K562 (cell line): ENCODE data around the gene LRRC37B. TPM values are rescaled to one million over a fixed set of nuclear protein-coding genes. Genes with fewer than 3 reads are reported as not detected.
"Not testable (repeated sequence)": the region's sequence is repeated elsewhere in the genome, so short reads cannot be mapped to it uniquely, and the experiment has no call there.

Experiments
- ATAC-seq: fragments of 200-7000 bp; cut with Tn5 transposase; 3 replicates; pipeline ENCODE4 v1.9.1; 2020; ENCODE audit warnings: moderate library complexity
- BruUV-seq: library from RNA; stranded (reverse); fragments of 400-500 nt; replicated peaks from 2 replicates; lab custom pipeline; 2021; lab: Mats Ljungman, UMichigan
- CTCF ChIA-PET: fragments of 300-600 bp; formaldehyde crosslinking; extraction: SDS; loops from one replicate; lab custom pipeline; 2021; ENCODE audit warnings: low intra/inter-chr PET ratio; lab: Yijun Ruan, JAX
- POLR2A ChIA-PET: fragments of 300-600, 350-650 bp; sonication (Branson Sonifier 250); formaldehyde crosslinking; extraction: SDS; loops from one replicate; lab custom pipeline; 2021; ENCODE audit warnings: antibody characterized with exemption, inconsistent platforms; lab: Yijun Ruan, JAX
- DNase-seq, 4 experiments: peaks; one replicate each; pipeline versions ENCODE4 v3.0.0 to v3.0.0-alpha.2; 2011 to 2018; ENCODE audit warnings: low spot score in 3 of 4, mixed read lengths in 3 of 4; ENCODE audit errors: extremely low read depth in 1 of 4
- FAIRE-seq: peaks from 2 replicates; lab custom pipeline; 2011; peaks lifted over from hg19 to GRCh38; lab: Jason Lieb, UNC
- H2AFZ ChIP-seq: 2 replicates; pipeline ENCODE4 v1.6.0; 2011; ENCODE audit warnings: low read depth, low read length, control low read depth, inconsistent platforms
- H3K27ac ChIP-seq: fragments of 200-600 bp; 3 replicates; pipeline ENCODE4 v1.8.0; 2011; ENCODE audit warnings: low read depth, mild to moderate bottlenecking, control low read depth, inconsistent platforms, low read length, moderate library complexity, mixed read lengths; ENCODE audit errors: extremely low read depth
- H3K27me3 ChIP-seq, 2 experiments: fragments of 300-600 bp in 1 of 2; 2 replicates in 1 of 2; 3 replicates in 1 of 2; pipeline versions ENCODE4 v1.6.0 to v1.8.0; 2011; ENCODE audit warnings: inconsistent platforms in 2 of 2, low read length in 2 of 2, mild to moderate bottlenecking in 1 of 2, mixed read lengths in 1 of 2, moderate library complexity in 1 of 2; ENCODE audit not compliant: control insufficient read depth in 2 of 2, insufficient read depth in 2 of 2
- H3K36me3 ChIP-seq: fragments of 300-600 bp; 3 replicates; pipeline ENCODE4 v1.8.0; 2011; ENCODE audit warnings: mild to moderate bottlenecking, low read length, inconsistent platforms; ENCODE audit not compliant: control insufficient read depth, insufficient read depth
- H3K4me1 ChIP-seq, 2 experiments: fragments of 200-600 bp in 1 of 2; replicated peaks in 1 of 2; 2 replicates in 1 of 2; 3 replicates in 1 of 2; pipeline versions ENCODE4 v1.5.1 to v1.8.0; 2011; ENCODE audit warnings: inconsistent platforms in 2 of 2, low read length in 2 of 2, mild to moderate bottlenecking in 1 of 2, mixed read lengths in 1 of 2, moderate library complexity in 1 of 2; ENCODE audit not compliant: control insufficient read depth in 2 of 2, insufficient read depth in 2 of 2
- H3K4me2 ChIP-seq: 2 replicates; pipeline ENCODE4 v1.6.1; 2011; ENCODE audit warnings: low read length, control low read depth, inconsistent platforms, mixed read lengths; ENCODE audit not compliant: insufficient read depth
- H3K4me3 ChIP-seq: fragments of 200-600 bp; sonication (generic), shearing (Covaris generic); 2 replicates; pipeline ENCODE4 v1.5.1; 2016; ENCODE audit warnings: control low read depth, inconsistent platforms
- H3K79me2 ChIP-seq: fragments of 200-600 bp; 3 replicates; pipeline ENCODE4 v1.8.0; 2011; ENCODE audit warnings: low read length, inconsistent platforms; ENCODE audit not compliant: control insufficient read depth, insufficient read depth
- H3K9ac ChIP-seq, 2 experiments: 2 replicates each; pipeline versions ENCODE4 v1.6.0 to v1.6.1; 2011; ENCODE audit warnings: low read depth in 2 of 2, low read length in 2 of 2, control low read depth in 1 of 2, inconsistent platforms in 1 of 2, mild to moderate bottlenecking in 1 of 2, mixed read lengths in 1 of 2; ENCODE audit not compliant: insufficient read depth in 1 of 2
- H3K9me1 ChIP-seq: one replicate; pipeline ENCODE4 v1.6.0; 2011; ENCODE audit warnings: inconsistent platforms, mild to moderate bottlenecking, low read length, moderate library complexity; ENCODE audit not compliant: control insufficient read depth, insufficient read depth
- H3K9me3 ChIP-seq: replicated peaks from 2 replicates; pipeline ENCODE4 v1.5.1; 2011; ENCODE audit warnings: low read depth, low read length, inconsistent platforms; ENCODE audit not compliant: control insufficient read depth, insufficient read depth
- H4K20me1 ChIP-seq: replicated peaks from 2 replicates; pipeline ENCODE4 v1.6.1; 2011; ENCODE audit warnings: low read length, inconsistent platforms, mixed read lengths; ENCODE audit not compliant: control insufficient read depth, insufficient read depth
- ATF7 ChIP-seq: fragments of 450-650 bp; IDR thresholded peaks from 2 replicates; pipeline ENCODE4 v1.7.1; 2014; ENCODE audit warnings: mild to moderate bottlenecking, moderate library complexity
- BHLHE40 ChIP-seq: IDR thresholded peaks from 2 replicates; pipeline ENCODE4 v1.6.1; 2011; ENCODE audit warnings: low read length, improper control_type of control experiment
- DPF2 ChIP-seq: fragments of 450-650 bp; IDR thresholded peaks from 2 replicates; pipeline ENCODE4 v1.6.1; 2016
- HDAC2 ChIP-seq: fragments of 450-650 bp; IDR thresholded peaks from 2 replicates; pipeline ENCODE4 v1.6.1; 2016; ENCODE audit warnings: mild to moderate bottlenecking
- MTA2 ChIP-seq: fragments of 450-650 bp; IDR thresholded peaks from 2 replicates; pipeline ENCODE4 v1.6.1; 2016; ENCODE audit warnings: low read depth
- TEAD4 ChIP-seq, 2 experiments: sonication (generic) in 1 of 2; formaldehyde crosslinking in 1 of 2; IDR thresholded peaks; 2 replicates each; pipeline versions ENCODE4 v1.6.1 to v1.8.0; 2012 to 2022; ENCODE audit warnings: borderline replicate concordance in 1 of 2, inconsistent platforms in 1 of 2, low read length in 1 of 2, mild to moderate bottlenecking in 1 of 2, missing genetic modification reagents in 1 of 2
- WGBS: fragments of 100-300 bp; shearing (Covaris generic); methylation state at CpG from one replicate; pipeline ENCODE4 v1.1.6; 2016; ENCODE audit warnings: low coverage, mixed read lengths; ENCODE audit not compliant: insufficient coverage; ENCODE audit errors: missing lambda C conversion rate; 5-methylcytosine and 5-hydroxymethylcytosine counted together
- in situ Hi-C: fragments of 300-500 bp; cut with MboI; formaldehyde crosslinking; loops from 4 replicates; pipeline ENCODE4 v1.15.0; 2018; ENCODE audit warnings: inconsistent platforms, mixed read lengths
- intact Hi-C: fragments of 100-400 bp; cut with micrococcal nuclease; formaldehyde crosslinking; loops from 2 replicates; pipeline ENCODE4 v1.14.2; 2022
- polyA plus RNA-seq, 8 experiments: library from polyadenylated mRNA; depleted of rRNA in 4 of 8; stranded (reverse) in 5 of 8; unstranded in 3 of 8; fragments of >200 nt; fragmentation: Nextera tagmentation in 2 of 8; fragmentation: Illumina TruSeq in 1 of 8; extraction: Ambion mirVana in 2 of 8; extraction: Trizol in 1 of 8; gene quantifications; 2 replicates each; pipeline versions ENCODE4 v1.2.1 to v1.2.3, GENCODE V29; 2011 to 2014; ENCODE audit warnings: inconsistent platforms in 1 of 8, missing spikeins in 1 of 8
- total RNA-seq, 7 experiments: library from RNA; depleted of rRNA in 6 of 7; stranded (reverse); fragments of >200 nt in 6 of 7; fragmentation: Illumina TruSeq in 2 of 7; extraction: Trizol in 2 of 7; gene quantifications; 2 replicates each; pipeline versions ENCODE4 v1.2.1 to v1.2.3, GENCODE V29; 2011 to 2021; ENCODE audit warnings: low replicate concordance in 1 of 7

LRRC37B gene
- total and polyA plus RNA-seq, 9 of the 15 experiments (the other 6 are each of a cell fraction or from before 2014, with no cell fraction given), result 2.7 to 19.8 (median 12.4) TPM

- TF ChIP-seq TEAD4 (IDR thresholded peaks at IDR 0.05; ENCODE audit: low read length) (peak; percentile 35; the same call in 1 of the 2 replicates), BHLHE40 (peak; percentile 51), HDAC2 (peak; percentile 31; the same call in 1 of the 2 replicates), MTA2 (peak; percentile 70), ATF7 (peak; percentile 20; the same call in 1 of the 2 replicates), DPF2 (peak; percentile 79)
- not testable (repeated sequence) for TF ChIP-seq TEAD4 (CRISPR knock-in tag; IDR thresholded peaks at IDR 0.05; ENCODE audit: borderline replicate concordance)
Observed at GRCh38 chr17:32069067-32069466, 61.9 kb downstream of the LRRC37B start (continued).

DNA sequence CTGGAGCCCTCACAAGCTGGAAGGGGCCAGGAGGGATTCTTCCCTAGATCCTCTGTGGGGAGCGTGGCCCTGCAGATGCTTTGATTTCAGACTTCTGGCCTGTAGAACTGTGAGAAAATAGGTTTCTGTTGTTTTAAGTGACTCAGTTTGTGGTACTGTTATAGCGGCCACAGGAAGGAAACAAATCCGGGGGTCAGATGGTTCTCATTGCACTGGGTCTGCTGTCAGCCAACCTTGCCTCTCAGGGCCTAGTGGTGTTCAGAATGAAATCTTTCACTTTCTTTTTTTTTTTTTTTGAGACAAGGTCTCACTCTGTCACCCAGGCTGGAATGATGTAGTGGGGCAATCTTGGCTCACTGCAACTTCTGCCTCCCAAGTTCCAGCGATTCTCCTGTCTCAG, 64.8 kb downstream of the LRRC37B start:
- H3K27ac ChIP-seq, DNase-seq, H3K4me2 ChIP-seq, POLR2A ChIA-PET, intact Hi-C loops, H3K79me2 ChIP-seq, FAIRE-seq, H3K4me3 ChIP-seq, CTCF ChIA-PET, H4K20me1 ChIP-seq, H3K9me1 ChIP-seq, H2AFZ ChIP-seq, H3K9me3 ChIP-seq, H3K4me1 ChIP-seq, H3K9ac ChIP-seq, ATAC-seq, H3K27me3 ChIP-seq, H3K36me3 ChIP-seq, in situ Hi-C loops, BruUV-seq: not testable (repeated sequence)
- WGBS, result no CpG with 5 or more reads among the region's 4 CpGs

GRCh38 chr17:32073131-32073530, 65.9 kb downstream of the LRRC37B start:
- H3K9me1 ChIP-seq, ATAC-seq, H3K4me1 ChIP-seq, H3K4me3 ChIP-seq, H2AFZ ChIP-seq, DNase-seq, H3K36me3 ChIP-seq, H3K27me3 ChIP-seq, H4K20me1 ChIP-seq, FAIRE-seq, H3K9ac ChIP-seq, H3K27ac ChIP-seq, intact Hi-C loops, in situ Hi-C loops, H3K4me2 ChIP-seq, CTCF ChIA-PET, H3K9me3 ChIP-seq, BruUV-seq, H3K79me2 ChIP-seq: not testable (repeated sequence)
- POLR2A ChIA-PET, result interaction anchor here (0.6 kb wide), 1 partner anchor 635 kb away, joined by 3 read pairs; no protein-coding TSS in a partner anchor
- 25% methylated on average over 2 of the region's 4 CpGs for WGBS
